ENCODE data around the gene ARAP1. TPM values are rescaled to one million over a fixed set of nuclear protein-coding genes. Genes with fewer than 3 reads are reported as not detected.

The ARAP1 gene
- total and polyA plus RNA-seq, 5 experiments from 2014 or later, result 14.7 to 166 (median 40.0) TPM

GRCh38 chr11:72777755-72778278 is 25.6 kb upstream of the ARAP1 start:
- POLR2A ChIA-PET, result no interaction called here
- no peak for DNase-seq
- Mint-ChIP-seq H3K27ac (peak overlapping the region in 1 of 10 donors; percentile 44), H3K4me3 (peak overlapping the region in 1 of 10 donors; percentile 24), H3K9me3 (no peaks in the 10 kb centered on the region), H3K36me3 (no peaks in the 10 kb centered on the region), H3K4me1 (peaks cover 22 to 36% (median 32%) of the 10 kb centered on the region in 4 donors), H3K27me3 (no peaks in the 10 kb centered on the region)
- ATAC-seq, result no peak

GRCh38 chr11:72776844-72777754 is 24.9 kb upstream of the ARAP1 start:
- no peaks in the 10 kb centered on the region for H3K36me3 Mint-ChIP-seq
- POLR2A ChIA-PET, result no interaction called here
- no peak for DNase-seq
- H3K9me3 Mint-ChIP-seq, result no peaks in the 10 kb centered on the region
- H3K4me3 Mint-ChIP-seq, result peak overlapping the region in 2 of 10 donors; percentile 3 to 41
- no peaks in the 10 kb centered on the region for H3K27me3 Mint-ChIP-seq
- H3K4me1 Mint-ChIP-seq, result peaks cover 21 to 28% (median 25%) of the 10 kb centered on the region in 4 donors
- H3K27ac Mint-ChIP-seq, result peak overlapping the region in 4 of 10 donors; percentile 4 to 71 (median 25)
- no peak for ATAC-seq

GRCh38 chr11:72776117-72776843 is 24.1 kb upstream of the ARAP1 start:
- ATAC-seq, result no peak
- H3K9me3 Mint-ChIP-seq, result no peaks in the 10 kb centered on the region
- no peaks in the 10 kb centered on the region for H3K27me3 Mint-ChIP-seq
- DNase-seq, result no peak
- peaks cover 21 to 25% (median 21%) of the 10 kb centered on the region in 4 donors for H3K4me1 Mint-ChIP-seq
- peak overlapping the region in 2 of 10 donors; percentile 3 to 41 for H3K4me3 Mint-ChIP-seq
- H3K27ac Mint-ChIP-seq, result peak overlapping the region in 4 of 10 donors; percentile 6 to 71 (median 40)
- no peaks in the 10 kb centered on the region for H3K36me3 Mint-ChIP-seq
- POLR2A ChIA-PET, result interaction anchor here (0.6 kb wide), 1 partner anchor 14 kb away, joined by 3 read pairs; no protein-coding TSS in a partner anchor

- Mint-ChIP-seq H3K9me3 (no peaks in the 10 kb centered on the region), H3K4me1 (peaks cover 21 to 23% (median 21%) of the 10 kb centered on the region in 4 donors), H3K27me3 (no peaks in the 10 kb centered on the region), H3K36me3 (no peaks in the 10 kb centered on the region), H3K4me3 (no peak overlapping the region), H3K27ac (peak overlapping the region in 5 of 10 donors; percentile 4 to 24 (median 12))
- ATAC-seq (no peak), DNase-seq (no peak)
- POLR2A ChIA-PET, result interaction anchor here (0.6 kb wide), 1 partner anchor 13 kb away, joined by 3 read pairs; no protein-coding TSS in a partner anchor
These were observed 23.3 kb upstream of the ARAP1 start for GRCh38 chr11:72775288-72776110.

GRCh38 chr11:72774499-72774898 is 22.3 kb upstream of the ARAP1 start:
- POLR2A ChIA-PET, result no interaction called here
- Mint-ChIP-seq H3K27ac (no peak overlapping the region), H3K4me3 (no peak overlapping the region), H3K4me1 (peaks cover 12 to 19% (median 13%) of the 10 kb centered on the region in 4 donors), H3K9me3 (no peaks in the 10 kb centered on the region), H3K27me3 (no peaks in the 10 kb centered on the region), H3K36me3 (no peaks in the 10 kb centered on the region)
- DNase-seq (no peak), ATAC-seq (no peak)

GRCh38 chr11:72773696-72774095 is 21.5 kb upstream of the ARAP1 start:
- H3K4me1 Mint-ChIP-seq, result peaks cover 9 to 17% (median 11%) of the 10 kb centered on the region in 4 donors
- H3K27ac Mint-ChIP-seq, result peak overlapping the region in 1 of 10 donors; percentile 88
- H3K9me3 Mint-ChIP-seq, result no peaks in the 10 kb centered on the region
- H3K27me3 Mint-ChIP-seq, result no peaks in the 10 kb centered on the region
- DNase-seq, result no peak
- ATAC-seq, result no peak
- POLR2A ChIA-PET, result no interaction called here
- no peaks in the 10 kb centered on the region for H3K36me3 Mint-ChIP-seq
- no peak overlapping the region for H3K4me3 Mint-ChIP-seq

- H3K27me3 Mint-ChIP-seq, result no peaks in the 10 kb centered on the region
- no peak overlapping the region for H3K4me3 Mint-ChIP-seq
- POLR2A ChIA-PET, result no interaction called here
- ATAC-seq (no peak), DNase-seq (no peak)
- peaks cover 9 to 18% (median 11%) of the 10 kb centered on the region in 4 donors for H3K4me1 Mint-ChIP-seq
- no peaks in the 10 kb centered on the region for H3K9me3 Mint-ChIP-seq
- no peaks in the 10 kb centered on the region for H3K36me3 Mint-ChIP-seq
- H3K27ac Mint-ChIP-seq, result peak overlapping the region in 1 of 10 donors; percentile 88
These were observed 21.1 kb upstream of the ARAP1 start for GRCh38 chr11:72773291-72773690.

GRCh38 chr11:72772059-72772458 is 19.9 kb upstream of the ARAP1 start:
- no peaks in the 10 kb centered on the region for H3K36me3 Mint-ChIP-seq
- H3K27ac Mint-ChIP-seq, result peak overlapping the region in 4 of 10 donors; percentile 7 to 28 (median 19)
- H3K9me3 Mint-ChIP-seq, result no peaks in the 10 kb centered on the region
- POLR2A ChIA-PET, result interaction anchor here (1.0 kb wide), 1 partner anchor 48 kb away, joined by 3 read pairs; no protein-coding TSS in a partner anchor
- H3K4me1 Mint-ChIP-seq, result peaks cover 5 to 18% (median 8%) of the 10 kb centered on the region in 4 donors
- no peak for DNase-seq
- H3K4me3 Mint-ChIP-seq, result no peak overlapping the region
- no peaks in the 10 kb centered on the region for H3K27me3 Mint-ChIP-seq
- no peak for ATAC-seq

GRCh38 chr11:72771507-72771906 is 19.3 kb upstream of the ARAP1 start:
- POLR2A ChIA-PET, result interaction anchor here (1.0 kb wide), 1 partner anchor 49 kb away, joined by 3 read pairs; no protein-coding TSS in a partner anchor
- H3K27me3 Mint-ChIP-seq, result no peaks in the 10 kb centered on the region
- H3K36me3 Mint-ChIP-seq, result no peaks in the 10 kb centered on the region
- H3K4me3 Mint-ChIP-seq, result no peak overlapping the region
- ATAC-seq, result no peak
- peaks cover 5 to 17% (median 6%) of the 10 kb centered on the region in 4 donors for H3K4me1 Mint-ChIP-seq
- no peaks in the 10 kb centered on the region for H3K9me3 Mint-ChIP-seq
- DNase-seq, result no peak
- H3K27ac Mint-ChIP-seq, result no peak overlapping the region

- ATAC-seq (no peak), DNase-seq (no peak)
- Mint-ChIP-seq H3K4me1 (peaks cover under 1 to 14% (median 5%) of the 10 kb centered on the region in 4 donors), H3K4me3 (no peak overlapping the region), H3K9me3 (peaks cover 0 to 2% (median 0%) of the 10 kb centered on the region in 9 donors), H3K36me3 (no peaks in the 10 kb centered on the region), H3K27ac (peak overlapping the region in 2 of 10 donors; percentile 24 to 55), H3K27me3 (no peaks in the 10 kb centered on the region)
- POLR2A ChIA-PET, result interaction anchor here (1.0 kb wide), 1 partner anchor 49 kb away, joined by 3 read pairs; no protein-coding TSS in a partner anchor
These were observed 18.6 kb upstream of the ARAP1 start for GRCh38 chr11:72770799-72771198.

- no peak for DNase-seq
- no peak for ATAC-seq
- Mint-ChIP-seq H3K9me3 (peaks cover 0 to 2% (median 0%) of the 10 kb centered on the region in 9 donors), H3K36me3 (no peaks in the 10 kb centered on the region), H3K27me3 (no peaks in the 10 kb centered on the region), H3K4me1 (peaks cover 0 to 14% (median 0%) of the 10 kb centered on the region in 4 donors), H3K27ac (peak overlapping the region in 1 of 10 donors; percentile 8), H3K4me3 (no peak overlapping the region)
- POLR2A ChIA-PET, result interaction anchor here (0.5 kb wide), 1 partner anchor 220 kb away, joined by 3 read pairs; no protein-coding TSS in a partner anchor
These were observed 17.5 kb upstream of the ARAP1 start for GRCh38 chr11:72769680-72770079.

All from naive thymus-derived CD8-positive, alpha-beta T cell (primary cell).